HepG2 (cell line): ENCODE measurements around the gene KNCN. TPM values are rescaled to one million over a fixed set of nuclear protein-coding genes. Genes with fewer than 3 reads are reported as not detected.

Experiments used
- ATAC-seq: fragments of 200-7000 bp; cut with Tn5 transposase; 3 replicates; pipeline ENCODE4 v1.9.1; 2020; ENCODE audit warnings: mild to moderate bottlenecking, moderate library complexity
- BruUV-seq: library from RNA; stranded (reverse); fragments of 400-500 nt; replicated peaks from 2 replicates; lab custom pipeline; 2021; lab: Mats Ljungman, UMichigan
- CTCF ChIA-PET: fragments of 300-600 bp; formaldehyde crosslinking; extraction: SDS; loops from one replicate; lab custom pipeline; 2021; ENCODE audit warnings: low total read pairs, inconsistent platforms, low intra/inter-chr PET ratio; lab: Yijun Ruan, JAX
- POLR2A ChIA-PET: fragments of 350-600 bp; sonication (Branson Sonifier 250); formaldehyde crosslinking; loops from one replicate; lab custom pipeline; 2020; ENCODE audit warnings: antibody characterized with exemption, inconsistent platforms; lab: Yijun Ruan, JAX
- DNase-seq: peaks from one replicate; pipeline ENCODE4 v3.0.0-alpha.2; 2015; ENCODE audit warnings: low spot score
- FAIRE-seq: peaks from 3 replicates; lab custom pipeline; 2011; peaks lifted over from hg19 to GRCh38; lab: Jason Lieb, UNC
- H2AFZ ChIP-seq: one replicate; pipeline ENCODE4 v1.6.1; 2011; ENCODE audit warnings: low read length, inconsistent platforms
- H3K27ac ChIP-seq: fragments of 300-600 bp; 3 replicates; pipeline ENCODE4 v1.8.0; 2011; ENCODE audit warnings: mixed run types, mild to moderate bottlenecking, mixed read lengths, low read length, inconsistent platforms; ENCODE audit not compliant: insufficient read depth; ENCODE audit errors: extremely low read length
- H3K27me3 ChIP-seq, 2 experiments: fragments of 200-600 bp in 1 of 2; 2 replicates in 1 of 2; 3 replicates in 1 of 2; pipeline versions ENCODE4 v1.6.0 to v1.8.0; 2011; ENCODE audit warnings: low read length in 2 of 2, mild to moderate bottlenecking in 2 of 2, moderate library complexity in 2 of 2, inconsistent platforms in 1 of 2; ENCODE audit not compliant: insufficient read depth in 2 of 2, control insufficient read depth in 1 of 2
- H3K36me3 ChIP-seq, 2 experiments: fragments of 200-600 bp in 1 of 2; replicated peaks in 1 of 2; 2 replicates in 1 of 2; 3 replicates in 1 of 2; pipeline versions ENCODE4 v1.5.1 to v1.8.0; 2011; ENCODE audit warnings: low read length in 2 of 2, inconsistent platforms in 1 of 2; ENCODE audit not compliant: insufficient read depth in 2 of 2, control insufficient read depth in 1 of 2
- H3K4me1 ChIP-seq: 2 replicates; pipeline ENCODE4 v1.5.1; 2012; ENCODE audit warnings: low read length, inconsistent platforms; ENCODE audit not compliant: insufficient read depth
- H3K4me2 ChIP-seq: 2 replicates; pipeline ENCODE4 v1.6.0; 2011; ENCODE audit warnings: low read depth, low read length, inconsistent platforms
- H3K4me3 ChIP-seq, 3 experiments: fragments of 200-600 bp in 1 of 3; sonication (generic), shearing (Covaris generic) in 1 of 3; replicated peaks in 1 of 3; 2 replicates each; pipeline ENCODE4 v1.5.1; 2011 to 2016; ENCODE audit warnings: low read length in 3 of 3, inconsistent platforms in 2 of 3, low read depth in 2 of 3, mild to moderate bottlenecking in 2 of 3, control low read depth in 1 of 3, mixed read lengths in 1 of 3; ENCODE audit not compliant: insufficient read depth in 1 of 3
- H3K79me2 ChIP-seq: one replicate; pipeline ENCODE4 v1.6.1; 2011; ENCODE audit warnings: low read length, inconsistent platforms; ENCODE audit not compliant: insufficient read depth
- H3K9ac ChIP-seq: 2 replicates; pipeline ENCODE4 v1.6.0; 2011; ENCODE audit warnings: mild to moderate bottlenecking, low read depth, low read length, inconsistent platforms; ENCODE audit not compliant: insufficient read depth
- H3K9me3 ChIP-seq: 2 replicates; pipeline ENCODE4 v1.5.1; 2012; ENCODE audit warnings: mild to moderate bottlenecking, low read length
- H4K20me1 ChIP-seq: 2 replicates; pipeline ENCODE4 v1.6.0; 2011; ENCODE audit warnings: inconsistent platforms, mild to moderate bottlenecking, low read length, moderate library complexity; ENCODE audit not compliant: insufficient read depth
- HBP1 ChIP-seq: IDR thresholded peaks from 2 replicates; pipeline ENCODE4 v1.6.1; 2016; ENCODE audit warnings: low read depth, control low read depth
- MXD3 ChIP-seq: IDR thresholded peaks from 2 replicates; pipeline ENCODE4 v1.6.1; 2016; ENCODE audit warnings: mild to moderate bottlenecking, missing biosample characterization, missing genetic modification reagents
- MYNN ChIP-seq: sonication (generic); formaldehyde crosslinking; IDR thresholded peaks from 2 replicates; pipeline ENCODE4 v1.4.0; 2020; ENCODE audit warnings: mild to moderate bottlenecking, low read depth, missing genetic modification reagents
- SP4 ChIP-seq: sonication (generic); formaldehyde crosslinking; IDR thresholded peaks from 2 replicates; pipeline ENCODE4 v1.8.1; 2023; ENCODE audit warnings: mild to moderate bottlenecking, missing genetic modification reagents
- SSRP1 ChIP-seq: IDR thresholded peaks from 2 replicates; pipeline ENCODE4 v1.6.1; 2016; ENCODE audit warnings: control low read depth
- ZFP36 ChIP-seq: fragments of 150-350 bp; IDR thresholded peaks from 2 replicates; pipeline ENCODE4 v1.6.1; 2018; ENCODE audit warnings: borderline replicate concordance, low read length, low read depth; ENCODE audit not compliant: partially characterized antibody
- ZNF225 ChIP-seq: sonication (generic); formaldehyde crosslinking; IDR thresholded peaks from 2 replicates; pipeline ENCODE4 v1.4.0; 2020; ENCODE audit warnings: mild to moderate bottlenecking, missing genetic modification reagents
- ZNF326 ChIP-seq: sonication (generic); formaldehyde crosslinking; IDR thresholded peaks from 2 replicates; pipeline ENCODE4 v1.4.0; 2020; ENCODE audit warnings: missing genetic modification reagents, borderline replicate concordance
- ZNF414 ChIP-seq: sonication (generic); formaldehyde crosslinking; IDR thresholded peaks from 2 replicates; pipeline ENCODE4 v1.5.0; 2020; ENCODE audit warnings: missing genetic modification reagents
- WGBS: methylation state at CpG from one replicate; pipeline ENCODE4 v1.1.6; 2017; ENCODE audit warnings: low lambda C conversion rate; 5-methylcytosine and 5-hydroxymethylcytosine counted together
- in situ Hi-C: cut with HindIII; loops from 2 replicates; pipeline ENCODE4 v1.10.0; 2017; ENCODE audit warnings: low pct_unique_long_range_greater_than_20kb; ENCODE audit not compliant: extremely low pct_ligation_motif_present
- intact Hi-C: fragments of 100-400 bp; cut with micrococcal nuclease; formaldehyde crosslinking; loops from one replicate; pipeline ENCODE4 v1.10.0; 2022; ENCODE audit not compliant: unreplicated experiment
- polyA plus RNA-seq, 8 experiments: library from polyadenylated mRNA; depleted of rRNA in 3 of 8; stranded (reverse) in 7 of 8; unstranded in 1 of 8; fragments of >200 nt; fragmentation: Illumina TruSeq in 4 of 8; extraction: Trizol in 4 of 8; gene quantifications; 2 replicates each; pipeline versions ENCODE4 v1.2.1 to v1.2.3, GENCODE V29; 2011 to 2016; ENCODE audit warnings: low read depth in 4 of 8, missing spikeins in 1 of 8, mixed read lengths in 1 of 8; ENCODE audit not compliant: insufficient read depth in 1 of 8
- total RNA-seq, 5 experiments: library from RNA; depleted of rRNA; stranded (reverse); fragments of >200 nt; fragmentation: Illumina TruSeq; extraction: Trizol; gene quantifications; 2 replicates each; pipeline ENCODE4 v1.2.3, GENCODE V29; 2016; ENCODE audit warnings: low read depth in 1 of 5

The KNCN gene
- total and polyA plus RNA-seq, 2 of the 13 experiments (the other 11 are each of a cell fraction or from before 2014, with no cell fraction given): not detected

GRCh38 chr1:46496505-46496904, 54.9 kb downstream of the KNCN start:
- Histone ChIP-seq H3K36me3 (no peaks in the 10 kb centered on the region), H3K27me3 (peaks cover 9 to 57% of the 10 kb centered on the region in 2 experiments), H3K4me1 (no peaks in the 10 kb centered on the region), H3K4me3 (no peak overlapping the region), H4K20me1 (no peaks in the 10 kb centered on the region; the same call in 1 of the 2 replicates), H3K27ac (no peak overlapping the region), H3K9me3 (no peaks in the 10 kb centered on the region), H3K9ac (no peak overlapping the region), H3K79me2 (no peaks in the 10 kb centered on the region), H3K4me2 (no peak overlapping the region), H2AFZ (no peak overlapping the region)
- ATAC-seq: no peak
- BruUV-seq: no TSS peak
- TF ChIP-seq HBP1 (CRISPR knock-in tag): no peak
- TF ChIP-seq ZFP36: no peak
- TF ChIP-seq SSRP1 (CRISPR knock-in tag): no peak
- TF ChIP-seq ZNF414 (CRISPR knock-in tag): no peak
- no peak for TF ChIP-seq MYNN
- TF ChIP-seq ZNF326 (CRISPR knock-in tag): no peak
- no peak for TF ChIP-seq ZNF225
- TF ChIP-seq MXD3 (CRISPR knock-in tag): no peak
- no peak for TF ChIP-seq SP4 (CRISPR knock-in tag)
- ChIA-PET POLR2A (no interaction called here), CTCF (no interaction called here)
- FAIRE-seq: no peak
- 19% methylated on average over 6 of the region's 6 CpGs for WGBS
- in situ Hi-C loops (no loop called here), intact Hi-C loops (no loop called here)
- DNase-seq: no peak
